WTC11 (cell line): ENCODE results near the gene NCAPD2. TPM values are rescaled to one million over a fixed set of nuclear protein-coding genes. Genes with fewer than 3 reads are reported as not detected.

Source experiments
- ATAC-seq: fragments of 200-7000 bp; cut with Tn5 transposase; 2 replicates; pipeline ENCODE4 v1.10.0; 2021; ENCODE audit warnings: mild to moderate bottlenecking, moderate library complexity
- CTCF ChIA-PET: fragments of 300-600 bp; sonication (Branson Sonifier 250); formaldehyde crosslinking; loops from one replicate; lab custom pipeline; 2021; ENCODE audit warnings: antibody characterized with exemption; lab: Charles Lee
- POLR2A ChIA-PET: fragments of 350-600 bp; sonication (Branson Sonifier 250); formaldehyde crosslinking; loops from one replicate; lab custom pipeline; 2021; ENCODE audit warnings: antibody characterized with exemption; lab: Charles Lee
- DNase-seq: peaks from one replicate; pipeline ENCODE4 v3.0.0; 2021; ENCODE audit warnings: low spot score
- H3K27ac Mint-ChIP-seq: 2 replicates; pipeline ENCODE4 v1.8.0; 2021; ENCODE audit warnings: mixed read lengths
- H3K27me3 Mint-ChIP-seq: 2 replicates; pipeline ENCODE4 v1.8.0; 2021; ENCODE audit warnings: low read depth, mild to moderate bottlenecking, moderate library complexity, mixed read lengths
- H3K36me3 Mint-ChIP-seq: 2 replicates; pipeline ENCODE4 v1.8.0; 2021; ENCODE audit warnings: mixed read lengths
- H3K4me1 Mint-ChIP-seq: 2 replicates; pipeline ENCODE4 v1.8.0; 2022; ENCODE audit warnings: mixed read lengths
- H3K4me3 Mint-ChIP-seq: 2 replicates; pipeline ENCODE4 v1.8.0; 2021; ENCODE audit warnings: mild to moderate bottlenecking, moderate library complexity, mixed read lengths
- H3K9me3 Mint-ChIP-seq: 2 replicates; pipeline ENCODE4 v1.8.0; 2021; ENCODE audit warnings: mixed read lengths
- ARID4B ChIP-seq: sonication (generic); formaldehyde crosslinking; IDR thresholded peaks from 2 replicates; pipeline ENCODE4 v1.8.0; 2023; ENCODE audit warnings: missing genetic modification reagents, mild to moderate bottlenecking, borderline replicate concordance
- ATF1 ChIP-seq: sonication (generic); formaldehyde crosslinking; IDR thresholded peaks from 2 replicates; pipeline ENCODE4 v1.8.1; 2023; ENCODE audit warnings: mild to moderate bottlenecking, moderate library complexity, missing genetic modification reagents
- HMGXB4 ChIP-seq: sonication (generic); formaldehyde crosslinking; IDR thresholded peaks from 2 replicates; pipeline ENCODE4 v1.8.1; 2023; ENCODE audit warnings: mild to moderate bottlenecking, moderate library complexity, missing genetic modification reagents
- NFATC4 ChIP-seq: fragments of 250-450 bp; sonication (Bioruptor Pico); IDR thresholded peaks from 2 replicates; pipeline ENCODE4 v1.9.0; 2021; ENCODE audit warnings: mild to moderate bottlenecking
- SP1 ChIP-seq: sonication (generic); formaldehyde crosslinking; conservative IDR thresholded peaks from 2 replicates; pipeline ENCODE4 v1.8.1; 2022; ENCODE audit warnings: missing genetic modification reagents
- STAT6 ChIP-seq: sonication (generic); formaldehyde crosslinking; conservative IDR thresholded peaks from 2 replicates; pipeline ENCODE4 v1.8.1; 2023; ENCODE audit warnings: mild to moderate bottlenecking, low read depth, missing genetic modification reagents, moderate library complexity
- TEAD1 ChIP-seq: sonication (generic); formaldehyde crosslinking; IDR thresholded peaks from 2 replicates; pipeline ENCODE4 v1.8.0; 2022; ENCODE audit warnings: mild to moderate bottlenecking, missing genetic modification reagents
- TEAD4 ChIP-seq: sonication (generic); formaldehyde crosslinking; IDR thresholded peaks from 2 replicates; pipeline ENCODE4 v1.8.0; 2022; ENCODE audit warnings: mild to moderate bottlenecking, missing genetic modification reagents
- USF1 ChIP-seq: sonication (generic); formaldehyde crosslinking; IDR thresholded peaks from 2 replicates; pipeline ENCODE4 v1.8.0; 2022; ENCODE audit warnings: mild to moderate bottlenecking, missing genetic modification reagents
- ZNF232 ChIP-seq: sonication (generic); formaldehyde crosslinking; IDR thresholded peaks from 2 replicates; pipeline ENCODE4 v1.8.0; 2022; ENCODE audit warnings: mild to moderate bottlenecking, missing genetic modification reagents
- ZNF425 ChIP-seq: fragments of 250-450 bp; sonication (Bioruptor Pico); conservative IDR thresholded peaks from 2 replicates; pipeline ENCODE4 v1.9.0; 2021; ENCODE audit warnings: mild to moderate bottlenecking
- ZNF532 ChIP-seq: fragments of 250-450 bp; sonication (Bioruptor Pico); IDR thresholded peaks from 2 replicates; pipeline ENCODE4 v1.9.0; 2021; ENCODE audit warnings: mild to moderate bottlenecking, borderline replicate concordance
- total RNA-seq: library from RNA; stranded (reverse); gene quantifications from 3 replicates; pipeline ENCODE4 v1.2.3, GENCODE V29; 2021

The NCAPD2 gene
- total RNA-seq, 1 experiment from 2014 or later: 141 TPM

GRCh38 chr12:6539707-6540134 lies 45.8 kb downstream of the NCAPD2 start:
- Mint-ChIP-seq H3K4me1 (peaks cover 44% of the 10 kb centered on the region), H3K27me3 (no peaks in the 10 kb centered on the region; the same call in 1 of the 2 replicates), H3K4me3 (peak overlapping the region; percentile 44; the same call in 1 of the 2 replicates), H3K36me3 (peaks cover 58% of the 10 kb centered on the region), H3K27ac (peak overlapping the region; percentile 92), H3K9me3 (no peaks in the 10 kb centered on the region)
- ChIA-PET CTCF (interaction anchor here (0.8 to 7.1 kb wide), 9 partner anchors 14 to 217 kb away, joined by 3 to 195 read pairs (median 13); partner anchors contain the start of gene IFFO1), POLR2A (interaction anchor here (0.6 to 1.4 kb wide), 5 partner anchors 49 to 386 kb away, joined by 3 to 4 read pairs (median 4); partner anchors contain the start of gene ZNF384)
- DNase-seq (no peak), ATAC-seq (peak; percentile 0)
- TF ChIP-seq ZNF425 (CRISPR knock-in tag) (peak; percentile 48; the same call in 1 of the 2 replicates), NFATC4 (peak; percentile 59; the same call in 1 of the 2 replicates), STAT6 (CRISPR knock-in tag) (no peak)

- CTCF ChIA-PET: interaction anchor here (0.5 to 7.1 kb wide), 6 partner anchors 14 to 214 kb away, joined by 3 to 195 read pairs (median 14); partner anchors contain the start of gene IFFO1
- Mint-ChIP-seq H3K27ac (peak overlapping the region; percentile 92), H3K36me3 (peaks cover 55% of the 10 kb centered on the region), H3K9me3 (no peaks in the 10 kb centered on the region), H3K4me1 (peaks cover 44% of the 10 kb centered on the region), H3K27me3 (no peaks in the 10 kb centered on the region; the same call in 1 of the 2 replicates), H3K4me3 (peak overlapping the region; percentile 44)
- ATAC-seq: peak; percentile 55
- POLR2A ChIA-PET: interaction anchor here (1.4 kb wide), 1 partner anchor 204 kb away, joined by 4 read pairs; no protein-coding TSS in a partner anchor
- peak; percentile 88 for DNase-seq
- TF ChIP-seq TEAD1 (CRISPR knock-in tag) (peak; percentile 37; the same call in 1 of the 2 replicates), ZNF232 (CRISPR knock-in tag) (no peak), HMGXB4 (no peak), NFATC4 (no peak), ZNF532 (CRISPR knock-in tag) (no peak), SP1 (0 out of 2 replicates have a peak, but pooled peaks have one; percentile 25), ATF1 (CRISPR knock-in tag) (no peak), TEAD4 (CRISPR knock-in tag) (0 out of 2 replicates have a peak, but pooled peaks have one; percentile 48), ARID4B (CRISPR knock-in tag) (0 out of 2 replicates have a peak, but pooled peaks have one; percentile 57), USF1 (0 out of 2 replicates have a peak, but pooled peaks have one; percentile 17)
These were observed 46.4 kb downstream of the NCAPD2 start for GRCh38 chr12:6540181-6540877.
